ENCODE data around the gene INPP4A.

- TF ChIP-seq, protein P1, sequence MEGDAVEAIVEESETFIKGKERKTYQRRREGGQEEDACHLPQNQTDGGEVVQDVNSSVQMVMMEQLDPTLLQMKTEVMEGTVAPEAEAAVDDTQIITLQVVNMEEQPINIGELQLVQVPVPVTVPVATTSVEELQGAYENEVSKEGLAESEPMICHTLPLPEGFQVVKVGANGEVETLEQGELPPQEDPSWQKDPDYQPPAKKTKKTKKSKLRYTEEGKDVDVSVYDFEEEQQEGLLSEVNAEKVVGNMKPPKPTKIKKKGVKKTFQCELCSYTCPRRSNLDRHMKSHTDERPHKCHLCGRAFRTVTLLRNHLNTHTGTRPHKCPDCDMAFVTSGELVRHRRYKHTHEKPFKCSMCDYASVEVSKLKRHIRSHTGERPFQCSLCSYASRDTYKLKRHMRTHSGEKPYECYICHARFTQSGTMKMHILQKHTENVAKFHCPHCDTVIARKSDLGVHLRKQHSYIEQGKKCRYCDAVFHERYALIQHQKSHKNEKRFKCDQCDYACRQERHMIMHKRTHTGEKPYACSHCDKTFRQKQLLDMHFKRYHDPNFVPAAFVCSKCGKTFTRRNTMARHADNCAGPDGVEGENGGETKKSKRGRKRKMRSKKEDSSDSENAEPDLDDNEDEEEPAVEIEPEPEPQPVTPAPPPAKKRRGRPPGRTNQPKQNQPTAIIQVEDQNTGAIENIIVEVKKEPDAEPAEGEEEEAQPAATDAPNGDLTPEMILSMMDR (IDR thresholded peaks at IDR 0.05; ENCODE audit: poor library complexity): no peak
- TF ChIP-seq EZH2 (IDR thresholded peaks at IDR 0.05; ENCODE audit: borderline replicate concordance): no peak
Observed at GRCh38 chr2:98632351-98632750, 187.7 kb downstream of the INPP4A start.

Measured in hepatocyte (in vitro differentiated cells).